Tibial artery (tissue), 4 donors: ENCODE results near the gene TAL1.

Experiments used
- DNase-seq, 2 donors: peaks; one replicate each; pipeline ENCODE4 v3.0.0-alpha.2; 2019
- H3K27ac ChIP-seq, 2 donors: fragments of 200-600 bp; sonication (generic) in 1 of 2; 1 replicate in 1 of 2; 2 replicates in 1 of 2; pipeline ENCODE4 v1.5.1; 2018 to 2019; ENCODE audit warnings: mild to moderate bottlenecking in 1 of 2
- H3K27me3 ChIP-seq, 2 donors: fragments of 200-600 bp; sonication (generic) in 1 of 2; one replicate each; pipeline versions ENCODE4 v1.5.1 to v1.6.0; 2016 to 2019
- H3K36me3 ChIP-seq, 3 donors: fragments of 200-600 bp; sonication (generic) in 2 of 3; one replicate each; pipeline ENCODE4 v1.5.1; 2016 to 2019; ENCODE audit warnings: mild to moderate bottlenecking in 2 of 3
- H3K4me1 ChIP-seq, 4 donors: fragments of 200-600 bp; sonication (generic) in 2 of 4; 1 replicate in 3 of 4; 2 replicates in 1 of 4; pipeline ENCODE4 v1.5.1; 2016 to 2019
- H3K4me3 ChIP-seq, 2 donors: fragments of 200-600 bp; sonication (generic) in 1 of 2; 1 replicate in 1 of 2; 2 replicates in 1 of 2; pipeline ENCODE4 v1.5.1; 2018 to 2019; ENCODE audit warnings: mild to moderate bottlenecking in 2 of 2
- H3K9me3 ChIP-seq, 3 donors: fragments of 200-600 bp; sonication (generic) in 1 of 3; one replicate each; pipeline ENCODE4 v1.5.1; 2016 to 2019
- CTCF ChIP-seq, 2 experiments: fragments of 200-600 bp in 1 of 2; fragments of 450-650 bp in 1 of 2; IDR thresholded peaks; one replicate each; pipeline ENCODE4 v1.5.1; 2017 to 2019; ENCODE audit warnings: antibody characterized with exemption in 2 of 2, mild to moderate bottlenecking in 1 of 2, moderate library complexity in 1 of 2
- intact Hi-C: fragments of 100-400 bp; cut with DNase I; formaldehyde crosslinking; loops from one replicate; pipeline ENCODE4 v1.15.0; 2023; ENCODE audit warnings: low total_unique reads

The TAL1 gene

GRCh38 chr1:47190857-47191256 lies 41.2 kb downstream of the TAL1 start:
- no peak for TF ChIP-seq CTCF (IDR thresholded peaks at IDR 0.05)
- Histone ChIP-seq H3K36me3 (no peaks in the 10 kb centered on the region), H3K27me3 (no peaks in the 10 kb centered on the region), H3K4me3 (no peak overlapping the region), H3K27ac (peak overlapping the region; percentile 75 to 83), H3K9me3 (no peaks in the 10 kb centered on the region), H3K4me1 (peaks cover 6 to 43% (median 33%) of the 10 kb centered on the region in 4 donors)
- intact Hi-C loops, result loop anchor here (10.0 kb wide), 1 partner anchor 234 kb away; no protein-coding TSS in a partner anchor
- DNase-seq, result no peak

GRCh38 chr1:47190509-47190855 lies 41.5 kb downstream of the TAL1 start:
- no peak for DNase-seq
- Histone ChIP-seq H3K27ac (peak overlapping the region; percentile 75 to 83), H3K9me3 (no peaks in the 10 kb centered on the region), H3K4me3 (no peak overlapping the region), H3K36me3 (no peaks in the 10 kb centered on the region), H3K4me1 (peaks cover 6 to 43% (median 33%) of the 10 kb centered on the region in 4 donors), H3K27me3 (no peaks in the 10 kb centered on the region)
- intact Hi-C loops, result loop anchor here (10.0 kb wide), 1 partner anchor 234 kb away; no protein-coding TSS in a partner anchor
- TF ChIP-seq CTCF (IDR thresholded peaks at IDR 0.05), result no peak

GRCh38 chr1:47189844-47190508 lies 42.0 kb downstream of the TAL1 start, which contains the start of gene PDZK1IP1:
Gene PDZK1IP1 (minus strand): TSS chr1:47190036. CDS start chr1:47189932, 104 bp downstream.
- intact Hi-C loops, result loop anchor here (10.0 kb wide), 2 partner anchors 235 to 525 kb away; no protein-coding TSS in a partner anchor
- H3K4me3 ChIP-seq, result peak within 1 kb of the TSS; percentile 2 to 13
- no peak for TF ChIP-seq CTCF (IDR thresholded peaks at IDR 0.05)
- H3K27me3 ChIP-seq, result no peaks in the 10 kb centered on the region
- peaks cover 6 to 43% (median 33%) of the 10 kb centered on the region in 4 donors for H3K4me1 ChIP-seq
- H3K27ac ChIP-seq, result peak within 1 kb of the TSS; percentile 75 to 83
- H3K36me3 ChIP-seq, result no peaks in the 10 kb centered on the region
- no peaks in the 10 kb centered on the region for H3K9me3 ChIP-seq
- DNase-seq, result peak; percentile 94 to 97

GRCh38 chr1:47188791-47189785 lies 42.9 kb downstream of the TAL1 start:
- Histone ChIP-seq H3K4me3 (no peak overlapping the region), H3K27ac (peak overlapping the region; percentile 75 to 83), H3K9me3 (no peaks in the 10 kb centered on the region), H3K27me3 (no peaks in the 10 kb centered on the region), H3K36me3 (no peaks in the 10 kb centered on the region), H3K4me1 (peaks cover 6 to 43% (median 33%) of the 10 kb centered on the region in 4 donors)
- no peak for TF ChIP-seq CTCF (IDR thresholded peaks at IDR 0.05)
- peak in 1 of 2 donors; percentile 59 for DNase-seq
- intact Hi-C loops, result loop anchor here (10.0 kb wide), 1 partner anchor 526 kb away; no protein-coding TSS in a partner anchor

- Histone ChIP-seq H3K9me3 (no peaks in the 10 kb centered on the region), H3K27ac (no peak overlapping the region), H3K27me3 (peaks cover 0 to 11% of the 10 kb centered on the region in 2 donors), H3K4me1 (peaks cover 6 to 38% (median 30%) of the 10 kb centered on the region in 4 donors), H3K36me3 (no peaks in the 10 kb centered on the region), H3K4me3 (no peak overlapping the region)
- no peak for DNase-seq
- intact Hi-C loops, result loop anchor here (10.0 kb wide), 1 partner anchor 527 kb away; no protein-coding TSS in a partner anchor
- TF ChIP-seq CTCF (IDR thresholded peaks at IDR 0.05), result no peak
These were observed 44.1 kb downstream of the TAL1 start for GRCh38 chr1:47187926-47188250.
